Fibroblast of pulmonary artery (primary cell): Measurements from ENCODE around the gene MDM4.

Experiments used
- DNase-seq: peaks from one replicate; pipeline ENCODE4 v3.0.0-alpha.2; 2010; ENCODE audit warnings: low read depth
- H3K4me3 ChIP-seq: replicated peaks from 2 replicates; pipeline ENCODE4 v1.5.1; 2011; ENCODE audit warnings: low read depth, mild to moderate bottlenecking, control low read depth, low read length, moderate library complexity
- CTCF ChIP-seq: IDR thresholded peaks from 2 replicates; pipeline ENCODE4 v1.5.1; 2011; ENCODE audit warnings: mild to moderate bottlenecking, control low read depth, low read length, inconsistent platforms; ENCODE audit errors: missing control alignments

Gene MDM4

GRCh38 chr1:204530932-204531331, 14.7 kb downstream of the MDM4 start:
- DNase-seq: no peak
- no peak for TF ChIP-seq CTCF
- no peak overlapping the region for H3K4me3 ChIP-seq

GRCh38 chr1:204532832-204533231, 16.6 kb downstream of the MDM4 start:
- no peak overlapping the region for H3K4me3 ChIP-seq
- no peak for TF ChIP-seq CTCF
- DNase-seq: no peak

- no peak for TF ChIP-seq CTCF
- H3K4me3 ChIP-seq: no peak overlapping the region
Observed at GRCh38 chr1:204541626-204542025, 25.4 kb downstream of the MDM4 start.

GRCh38 chr1:204544321-204544720, 28.1 kb downstream of the MDM4 start:
- DNase-seq: peak; percentile 85
- no peak for TF ChIP-seq CTCF
- H3K4me3 ChIP-seq: no peak overlapping the region

More at GRCh38 chr1:204541626-204542025, 25.4 kb downstream of the MDM4 start:
- DNase-seq: no peak

- peak; percentile 22 for DNase-seq
- no peak overlapping the region for H3K4me3 ChIP-seq
- no peak for TF ChIP-seq CTCF
Observed at GRCh38 chr1:204545202-204545601, 29.0 kb downstream of the MDM4 start.

GRCh38 chr1:204545881-204546280, 29.7 kb downstream of the MDM4 start:
- TF ChIP-seq CTCF: no peak
- H3K4me3 ChIP-seq: no peak overlapping the region
- DNase-seq: no peak

GRCh38 chr1:204548265-204548664, 32.1 kb downstream of the MDM4 start:
- H3K4me3 ChIP-seq: no peak overlapping the region
- TF ChIP-seq CTCF: no peak
- DNase-seq: no peak
